ENCODE measurements around the gene CFAP53. TPM values are rescaled to one million over a fixed set of nuclear protein-coding genes. Genes with fewer than 3 reads are reported as not detected.
A peak's percentile ranks its signal among the peaks of the same experiment; 100 is the strongest.

Gene CFAP53
- polyA plus RNA-seq, 2 of the 4 experiments (the other 2 are of a cell fraction), result 0.54 to 0.66 TPM

DNA sequence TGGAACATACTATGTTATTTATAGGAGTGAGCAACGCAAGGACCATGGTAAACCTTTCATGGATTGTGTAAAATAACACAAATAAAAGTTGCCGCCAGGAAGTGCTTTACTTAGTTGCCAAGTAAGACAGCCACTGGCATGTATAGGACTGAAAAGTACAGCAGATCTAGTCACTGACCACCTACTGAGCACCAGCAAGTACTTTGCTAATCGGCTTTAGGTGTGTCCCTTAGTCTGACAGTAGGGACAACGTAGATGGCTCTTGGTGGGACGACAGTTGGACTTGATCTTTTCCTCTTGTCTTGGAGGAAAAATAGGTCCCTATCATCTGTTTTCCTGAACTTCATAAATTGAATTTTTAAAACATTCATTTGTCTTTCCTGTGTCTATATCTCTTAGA, 34.8 kb upstream of the CFAP53 start:
- Histone ChIP-seq H3K27ac (no peak overlapping the region), H3K4me3 (no peak overlapping the region), H3K9me3 (peaks cover 9% of the 10 kb centered on the region; the same call in 2 of the 3 replicates), H3K4me1 (no peaks in the 10 kb centered on the region), H3K4me2 (no peak overlapping the region)
- FAIRE-seq (no peak), DNase-seq (ENCODE audit: low read depth in 1 of 2, low spot score in 1 of 2) (no peak), ATAC-seq (no peak)
- CTCF ChIA-PET, result no interaction called here
- TF ChIP-seq CEBPB (IDR thresholded peaks at IDR 0.05), result no peak
- WGBS (ENCODE audit: missing lambda C conversion rate), result 35% methylated on average over 5 of the region's 5 CpGs
- POLR2A ChIA-PET, result interaction anchor here (1.2 kb wide), 1 partner anchor 19 kb away, joined by 3 read pairs; no protein-coding TSS in a partner anchor

DNA sequence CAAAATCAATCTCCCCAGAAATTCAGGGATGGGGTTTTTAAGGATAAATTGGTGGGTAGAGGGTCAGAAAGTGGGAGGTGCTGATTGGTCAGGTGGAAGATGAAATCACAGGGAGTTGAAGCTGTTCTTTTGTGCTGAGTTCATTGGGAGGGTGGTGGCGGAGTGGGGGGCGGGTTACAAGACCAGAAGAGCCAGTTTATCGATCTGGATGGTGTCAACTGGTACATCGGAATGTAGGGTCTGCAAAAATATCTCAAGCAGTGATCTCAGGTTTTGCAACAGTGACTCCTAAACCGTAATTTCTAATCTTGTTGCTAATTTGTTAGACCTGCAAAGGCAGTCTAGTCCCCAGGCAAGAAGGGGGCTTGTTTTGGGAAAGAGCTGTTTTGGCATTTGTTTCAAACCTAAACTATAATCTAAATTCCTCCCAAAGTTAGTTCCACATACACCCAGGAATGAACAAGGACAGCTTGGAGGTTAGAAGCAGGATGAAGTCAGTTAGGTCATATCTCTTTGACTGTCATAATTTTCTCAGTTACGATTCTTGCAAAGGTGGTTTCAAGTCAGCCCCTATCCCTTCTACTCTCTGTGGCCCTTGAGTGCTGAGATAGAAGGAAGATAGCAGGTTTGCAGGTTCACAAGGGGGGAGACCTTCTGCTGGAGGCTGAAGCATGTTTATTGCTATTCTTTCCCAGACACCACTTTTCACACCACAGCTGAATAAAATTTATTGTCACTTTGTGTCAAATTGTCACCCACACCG, 33.5 kb upstream of the CFAP53 start:
- ATAC-seq, result no peak
- H3K4me2 ChIP-seq, result no peak overlapping the region
- no peaks in the 10 kb centered on the region for H3K4me1 ChIP-seq
- H3K27ac ChIP-seq, result no peak overlapping the region
- ChIA-PET CTCF (no interaction called here), POLR2A (no interaction called here)
- no peak for DNase-seq (ENCODE audit: low read depth in 1 of 2, low spot score in 1 of 2)
- TF ChIP-seq KDM1A (IDR thresholded peaks at IDR 0.05; ENCODE audit: low read depth) (no peak), JUNB (IDR thresholded peaks at IDR 0.05) (no peak), ZC3H11A (IDR thresholded peaks at IDR 0.05) (no peak), POLR2AphosphoS2 (conservative IDR thresholded peaks at IDR 0.05; ENCODE audit: low read length) (no peak)
- no peak overlapping the region for H3K4me3 ChIP-seq
- 38% methylated on average over 7 of the region's 7 CpGs for WGBS (ENCODE audit: missing lambda C conversion rate)
- FAIRE-seq, result no peak
- peaks cover 3% of the 10 kb centered on the region; the same call in 1 of the 3 replicates for H3K9me3 ChIP-seq

DNA sequence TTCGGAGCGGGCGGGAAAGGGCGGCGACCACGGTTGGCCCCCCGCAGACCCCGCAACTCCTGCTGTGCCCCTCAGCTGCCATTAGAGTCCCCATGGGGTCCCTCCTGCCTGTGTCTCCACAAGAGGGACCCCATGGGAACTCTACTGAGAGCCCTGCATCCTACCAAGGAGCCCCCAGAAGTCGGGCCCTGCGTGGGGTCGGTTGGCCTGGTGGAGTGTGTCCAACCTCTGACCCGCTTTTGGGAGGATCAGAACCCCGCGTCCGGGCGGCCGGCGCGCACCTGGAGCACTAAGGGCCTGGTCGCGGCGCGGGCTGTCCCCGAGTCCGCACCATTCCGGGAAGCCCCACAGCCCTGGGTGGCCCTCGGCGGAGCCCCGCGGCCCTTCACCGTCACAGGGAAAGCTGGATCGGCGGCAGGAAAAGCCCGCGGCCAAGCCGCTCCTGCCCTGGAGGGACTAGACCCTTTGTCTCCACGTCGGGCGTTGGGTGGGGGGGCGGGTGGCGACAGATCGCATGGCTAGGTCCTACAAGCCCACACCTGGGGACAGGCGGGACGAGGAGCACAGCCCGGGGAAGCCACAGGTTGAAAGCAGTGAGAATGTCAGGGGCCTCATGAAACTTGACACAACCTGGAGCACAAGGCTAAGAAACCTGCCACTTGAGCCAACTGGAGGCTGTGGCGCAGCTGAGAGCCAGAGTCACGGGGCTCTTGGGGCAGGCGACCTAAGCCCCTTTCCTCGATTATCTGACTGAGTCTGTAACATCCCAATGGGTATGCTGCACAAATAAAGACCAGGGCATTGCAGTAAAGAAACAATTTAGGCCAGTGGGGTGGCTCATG, 32.4 kb upstream of the CFAP53 start:
- no peak overlapping the region for H3K27ac ChIP-seq
- no peak overlapping the region for H3K4me3 ChIP-seq
- ChIA-PET CTCF (interaction anchor here (0.9 to 1.2 kb wide), 2 partner anchors 27 to 53 kb away, joined by 3 to 4 read pairs; no protein-coding TSS in a partner anchor), POLR2A (no interaction called here)
- no peaks in the 10 kb centered on the region for H3K9me3 ChIP-seq
- no peak for DNase-seq (ENCODE audit: low read depth in 1 of 2, low spot score in 1 of 2)
- FAIRE-seq, result no peak
- TF ChIP-seq CBX2 (IDR thresholded peaks at IDR 0.05; ENCODE audit: borderline replicate concordance, low read depth), result no peak
- TF ChIP-seq, protein P1, sequence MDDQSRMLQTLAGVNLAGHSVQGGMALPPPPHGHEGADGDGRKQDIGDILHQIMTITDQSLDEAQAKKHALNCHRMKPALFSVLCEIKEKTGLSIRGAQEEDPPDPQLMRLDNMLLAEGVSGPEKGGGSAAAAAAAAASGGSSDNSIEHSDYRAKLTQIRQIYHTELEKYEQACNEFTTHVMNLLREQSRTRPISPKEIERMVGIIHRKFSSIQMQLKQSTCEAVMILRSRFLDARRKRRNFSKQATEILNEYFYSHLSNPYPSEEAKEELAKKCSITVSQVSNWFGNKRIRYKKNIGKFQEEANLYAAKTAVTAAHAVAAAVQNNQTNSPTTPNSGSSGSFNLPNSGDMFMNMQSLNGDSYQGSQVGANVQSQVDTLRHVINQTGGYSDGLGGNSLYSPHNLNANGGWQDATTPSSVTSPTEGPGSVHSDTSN (IDR thresholded peaks at IDR 0.05), result no peak
- 80% methylated on average over 9 of the region's 49 CpGs for WGBS (ENCODE audit: missing lambda C conversion rate)
- H3K4me2 ChIP-seq, result peak overlapping the region; percentile 71; the same call in 2 of the 3 replicates
- H3K4me1 ChIP-seq, result no peaks in the 10 kb centered on the region
- no peak for ATAC-seq

DNA sequence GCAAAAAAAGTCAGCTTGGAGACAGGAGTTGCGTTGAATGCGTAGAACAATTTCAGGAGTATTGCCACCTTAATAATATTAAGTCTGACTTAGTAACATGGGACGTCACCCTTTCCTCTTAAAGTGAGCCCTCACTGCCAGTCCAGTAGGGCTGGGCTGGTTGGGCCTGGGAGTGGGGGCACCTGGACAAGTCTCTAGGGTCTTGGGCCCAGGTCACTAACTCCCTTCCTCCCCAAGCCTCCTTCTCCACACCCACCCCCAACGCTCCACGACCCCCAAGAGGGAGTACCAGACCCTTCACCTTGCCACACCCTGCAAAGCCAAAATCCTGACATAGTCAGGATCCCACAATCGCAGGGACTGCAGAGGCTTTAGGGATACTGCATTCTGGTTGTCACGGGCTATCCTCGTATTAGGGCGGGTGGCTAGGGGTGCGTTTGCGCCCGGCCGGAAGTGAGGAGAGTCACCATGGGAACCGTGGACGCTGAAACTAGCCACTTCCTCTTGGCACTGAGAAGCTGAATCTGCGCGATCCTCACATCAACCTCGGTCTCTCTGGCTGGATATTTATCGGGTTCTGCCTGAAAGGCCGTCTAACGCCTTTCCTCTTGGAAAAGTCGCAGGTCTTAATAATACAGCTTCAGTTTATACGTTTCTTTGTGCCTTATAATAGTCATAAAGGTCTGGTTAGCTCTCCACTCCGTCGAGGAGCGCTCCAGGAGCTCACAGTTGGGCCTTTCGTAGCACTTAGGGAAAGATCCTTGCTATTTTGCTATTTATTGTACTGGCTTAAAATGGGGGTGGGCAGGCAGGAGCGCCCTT, 31.5 kb upstream of the CFAP53 start:
- Histone ChIP-seq H3K27ac (no peak overlapping the region), H3K4me3 (peak overlapping the region; percentile 34; the same call in 2 of the 3 replicates), H3K9me3 (no peaks in the 10 kb centered on the region), H3K4me1 (no peaks in the 10 kb centered on the region), H3K4me2 (peak overlapping the region; percentile 71)
- POLR2A ChIA-PET, result no interaction called here
- ATAC-seq (peak; percentile 77 to 81; a peak in 4 of 6 replicates), FAIRE-seq (no peak), DNase-seq (ENCODE audit: low read depth in 1 of 2, low spot score in 1 of 2) (peak in 1 of 2 experiments; percentile 24)
- WGBS (ENCODE audit: missing lambda C conversion rate), result 54% methylated on average over 21 of the region's 28 CpGs
- CTCF ChIA-PET, result interaction anchor here (0.9 to 1.2 kb wide), 2 partner anchors 26 to 52 kb away, joined by 3 to 4 read pairs; no protein-coding TSS in a partner anchor
- TF ChIP-seq ZNF302 (CRISPR knock-in tag; IDR thresholded peaks at IDR 0.05) (no peak), NFE2L2 (conservative IDR thresholded peaks at IDR 0.05; ENCODE audit: low read length) (no peak), ZC3H11A (IDR thresholded peaks at IDR 0.05) (no peak), EP300 (IDR thresholded peaks at IDR 0.05) (no peak), PHF8 (IDR thresholded peaks at IDR 0.05; ENCODE audit: borderline replicate concordance, low read depth) (no peak), TFCP2L1 (CRISPR knock-in tag; IDR thresholded peaks at IDR 0.05) (no peak), GATA3 (IDR thresholded peaks at IDR 0.05; ENCODE audit: borderline replicate concordance) (no peak), SREBF2 (IDR thresholded peaks at IDR 0.05) (no peak), ZSCAN20 (CRISPR knock-in tag; IDR thresholded peaks at IDR 0.05) (no peak), KDM1A (IDR thresholded peaks at IDR 0.05; ENCODE audit: low read depth) (no peak), ZFP36 (IDR thresholded peaks at IDR 0.05; ENCODE audit: borderline replicate concordance, partially characterized antibody) (no peak), ESRRA (IDR thresholded peaks at IDR 0.05; ENCODE audit: borderline replicate concordance, low read length) (no peak), POLR2AphosphoS2 (conservative IDR thresholded peaks at IDR 0.05; ENCODE audit: low read length) (no peak), RARB (CRISPR knock-in tag; IDR thresholded peaks at IDR 0.05) (no peak)
- TF ChIP-seq, protein P2, sequence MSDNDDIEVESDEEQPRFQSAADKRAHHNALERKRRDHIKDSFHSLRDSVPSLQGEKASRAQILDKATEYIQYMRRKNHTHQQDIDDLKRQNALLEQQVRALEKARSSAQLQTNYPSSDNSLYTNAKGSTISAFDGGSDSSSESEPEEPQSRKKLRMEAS (IDR thresholded peaks at IDR 0.05), result no peak
- TF ChIP-seq, protein P3, sequence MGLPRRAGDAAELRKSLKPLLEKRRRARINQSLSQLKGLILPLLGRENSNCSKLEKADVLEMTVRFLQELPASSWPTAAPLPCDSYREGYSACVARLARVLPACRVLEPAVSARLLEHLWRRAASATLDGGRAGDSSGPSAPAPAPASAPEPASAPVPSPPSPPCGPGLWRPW (IDR thresholded peaks at IDR 0.05), result no peak
- TF ChIP-seq, protein P4, sequence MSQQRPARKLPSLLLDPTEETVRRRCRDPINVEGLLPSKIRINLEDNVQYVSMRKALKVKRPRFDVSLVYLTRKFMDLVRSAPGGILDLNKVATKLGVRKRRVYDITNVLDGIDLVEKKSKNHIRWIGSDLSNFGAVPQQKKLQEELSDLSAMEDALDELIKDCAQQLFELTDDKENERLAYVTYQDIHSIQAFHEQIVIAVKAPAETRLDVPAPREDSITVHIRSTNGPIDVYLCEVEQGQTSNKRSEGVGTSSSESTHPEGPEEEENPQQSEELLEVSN (IDR thresholded peaks at IDR 0.05; ENCODE audit: borderline replicate concordance, low read depth), result no peak
